NCI-H2196 treated with DMSO at 0.1 percent for 48 hours (cell line): ENCODE measurements around the gene C19orf25.
"Not testable (repeated sequence)": the region's sequence is repeated elsewhere in the genome, so short reads cannot be mapped to it uniquely, and the experiment has no call there.

Source experiments
- DNase-seq: peaks from one replicate; lab custom pipeline; 2025; ENCODE audit not compliant: unreplicated experiment; lab: John Stamatoyannopoulos, UW

The C19orf25 gene

DNA sequence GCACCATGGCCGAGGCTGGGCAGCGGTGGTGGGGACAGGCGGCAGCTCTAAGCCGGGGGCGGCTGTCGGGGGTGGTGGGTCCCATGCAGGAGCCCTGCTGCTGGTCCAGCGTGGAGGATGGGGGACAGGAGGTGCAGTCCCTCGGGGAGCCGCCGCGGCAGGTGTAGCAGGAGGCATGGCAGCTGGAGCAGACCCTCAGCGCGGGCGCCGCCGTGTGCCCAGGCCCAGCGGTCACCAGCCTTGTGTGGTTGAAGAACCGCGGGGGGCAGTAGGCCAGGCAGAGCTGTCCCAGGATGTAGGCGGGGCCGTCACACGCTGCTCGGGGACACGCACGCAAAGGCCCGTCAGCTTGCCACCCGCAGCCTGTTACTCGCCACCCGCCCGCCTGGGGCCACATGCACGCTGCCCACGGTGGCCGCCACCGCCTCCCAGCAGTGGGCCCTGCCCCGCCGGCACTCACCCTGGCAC lies 2.9 kb upstream of the C19orf25 start:
- DNase-seq: no peak

DNA sequence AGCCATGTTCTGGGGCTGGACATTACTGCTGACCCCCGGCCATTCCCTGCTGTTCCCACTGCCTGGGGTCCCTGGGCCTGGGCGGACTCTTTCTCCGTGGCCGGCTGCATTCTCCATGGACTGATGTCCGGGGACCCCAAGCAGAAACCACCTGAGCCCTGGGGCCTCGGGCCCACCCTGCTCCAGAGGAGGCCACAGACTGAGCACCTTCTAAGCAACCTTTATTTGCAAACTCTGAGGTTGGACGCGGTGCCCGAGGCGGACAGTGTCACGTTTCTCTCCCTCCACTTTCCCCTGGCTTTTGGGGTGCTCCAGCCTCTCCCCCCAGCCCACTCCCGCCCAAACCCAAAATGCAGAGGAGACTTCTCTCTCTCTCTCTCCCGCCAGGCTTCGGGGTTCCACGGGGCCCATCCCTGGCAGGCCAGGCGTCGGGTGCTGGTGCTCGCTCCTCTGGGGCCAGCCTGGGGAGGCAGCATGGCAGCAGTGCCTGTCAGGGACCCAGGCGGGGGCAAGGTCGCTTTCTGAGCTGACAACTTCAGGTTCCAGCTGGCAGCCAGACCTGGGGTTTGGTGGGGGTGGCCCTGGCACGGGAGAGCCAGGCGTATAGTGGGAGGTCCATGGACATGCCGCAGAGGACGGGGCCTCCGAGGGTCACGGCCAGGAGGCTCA lies 2.3 kb upstream of the C19orf25 start:
- no peak for DNase-seq

DNA sequence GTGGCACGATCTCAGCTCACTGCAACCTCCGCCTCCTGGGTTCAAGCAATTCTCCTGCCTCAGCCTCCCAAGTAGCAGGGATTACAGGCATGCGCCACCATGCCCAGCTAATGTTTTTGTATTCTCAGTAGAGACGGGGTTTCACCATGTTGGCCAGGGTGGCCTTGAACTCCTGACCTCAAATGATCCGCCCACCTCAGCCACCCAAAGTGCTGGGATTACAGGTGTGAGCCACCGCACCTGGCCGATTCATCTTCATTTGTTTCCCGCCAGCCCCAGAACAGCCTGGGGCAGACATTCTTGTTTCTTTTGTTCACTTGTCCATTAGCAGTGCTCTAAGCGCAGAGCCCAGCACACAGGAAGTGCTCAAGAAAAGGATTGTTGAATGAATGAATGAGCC lies 2.0 kb downstream of the C19orf25 start:
- not testable (repeated sequence) for DNase-seq

DNA sequence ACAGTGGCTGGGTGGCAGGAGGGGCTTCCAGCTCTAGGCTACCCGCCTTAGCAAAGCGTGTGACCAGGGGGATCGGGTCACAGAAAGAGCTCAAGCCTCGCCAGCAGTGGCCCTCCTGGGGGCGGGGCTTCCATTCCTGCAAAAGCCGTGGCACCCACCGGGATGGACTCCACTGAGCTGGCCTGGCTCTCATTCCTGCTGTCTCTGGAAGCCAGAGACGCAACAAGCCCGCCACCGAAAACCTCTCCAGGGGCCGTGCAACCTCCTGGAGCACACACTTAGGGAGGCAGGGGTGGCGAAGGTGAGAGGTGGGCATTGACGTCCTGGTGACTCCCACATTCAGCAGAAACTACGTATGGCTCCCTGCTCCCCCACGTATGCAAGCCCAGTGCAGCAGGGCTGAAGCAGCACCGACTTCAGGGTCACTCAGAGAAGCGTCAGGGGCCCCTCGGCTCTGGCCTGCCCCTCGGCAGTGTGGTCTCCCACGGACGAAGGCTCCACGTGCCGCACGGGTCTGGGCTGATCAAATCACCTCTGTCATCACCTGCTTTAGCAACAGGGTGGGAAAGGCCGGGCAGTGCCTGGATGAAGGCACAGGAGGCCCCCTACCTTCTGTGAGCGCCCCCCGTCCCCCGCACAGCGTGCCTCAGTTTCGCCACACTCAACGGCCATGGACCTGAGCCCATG lies 3.1 kb downstream of the C19orf25 start:
- no peak for DNase-seq

DNA sequence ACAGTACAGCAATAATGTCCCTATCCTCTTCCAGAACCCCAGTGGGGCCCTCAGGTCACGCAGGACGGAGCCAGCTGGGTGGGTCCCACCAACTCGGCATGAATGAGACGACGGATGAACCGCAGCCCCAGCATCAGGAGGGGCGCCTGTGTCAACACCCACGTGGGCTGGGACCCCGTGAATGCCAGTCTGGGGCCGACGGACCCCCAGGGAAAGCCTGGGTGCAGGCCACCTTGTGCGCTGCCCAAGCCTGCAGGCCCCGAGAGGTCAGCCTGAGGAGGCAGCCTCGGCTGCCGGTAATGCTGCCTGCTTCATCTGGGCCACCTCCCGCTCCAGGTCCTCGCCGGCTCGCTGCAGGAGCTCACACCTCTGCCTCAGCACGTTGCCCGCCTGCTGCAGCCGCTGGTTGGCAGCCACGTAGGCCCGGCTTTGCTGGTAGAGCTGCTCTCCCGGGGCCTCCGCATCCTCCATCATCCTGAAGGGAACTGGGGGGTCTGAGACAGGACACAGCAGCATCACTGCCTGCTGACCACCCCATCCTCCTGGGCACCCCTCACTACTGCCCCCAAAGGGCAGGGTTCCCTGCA lies 4.2 kb downstream of the C19orf25 start:
- DNase-seq: no peak

DNA sequence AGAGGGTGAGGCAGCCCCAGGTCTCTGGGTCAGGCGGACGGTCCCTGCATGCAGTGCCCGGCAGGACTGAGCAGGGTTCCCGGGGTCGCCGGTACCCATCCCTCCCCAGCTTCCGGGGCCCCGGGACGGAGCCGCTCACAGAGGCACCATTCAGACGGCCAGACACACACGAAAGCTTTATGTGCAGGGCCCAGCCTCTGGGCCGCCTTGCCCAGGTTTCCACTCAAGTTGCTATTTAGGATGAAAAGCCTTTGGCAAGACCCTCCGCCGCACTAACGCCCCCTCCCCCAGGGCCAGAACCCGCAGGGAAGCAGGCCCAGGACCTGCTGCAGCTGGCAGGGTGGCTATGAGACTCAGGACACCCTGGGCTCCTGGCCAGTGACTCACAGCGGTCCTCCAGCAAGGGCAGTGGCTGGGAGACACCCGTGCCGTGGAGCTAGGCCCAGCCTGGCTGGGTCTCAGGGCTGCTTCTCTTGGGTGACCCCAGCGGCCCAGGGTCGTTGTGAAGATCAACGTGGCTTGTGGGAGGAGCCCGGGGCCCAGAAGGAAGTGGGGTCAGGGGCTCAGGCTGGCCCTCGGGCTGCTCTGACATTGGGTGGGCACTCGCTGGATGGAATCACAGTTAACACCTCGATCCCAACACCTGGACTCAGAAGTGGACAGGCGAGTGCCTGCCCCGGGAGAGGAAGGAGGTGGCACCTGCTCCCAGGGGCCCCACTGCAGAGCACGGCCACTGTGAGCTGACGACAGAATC lies 4.8 kb downstream of the C19orf25 start:
- no peak for DNase-seq

DNA sequence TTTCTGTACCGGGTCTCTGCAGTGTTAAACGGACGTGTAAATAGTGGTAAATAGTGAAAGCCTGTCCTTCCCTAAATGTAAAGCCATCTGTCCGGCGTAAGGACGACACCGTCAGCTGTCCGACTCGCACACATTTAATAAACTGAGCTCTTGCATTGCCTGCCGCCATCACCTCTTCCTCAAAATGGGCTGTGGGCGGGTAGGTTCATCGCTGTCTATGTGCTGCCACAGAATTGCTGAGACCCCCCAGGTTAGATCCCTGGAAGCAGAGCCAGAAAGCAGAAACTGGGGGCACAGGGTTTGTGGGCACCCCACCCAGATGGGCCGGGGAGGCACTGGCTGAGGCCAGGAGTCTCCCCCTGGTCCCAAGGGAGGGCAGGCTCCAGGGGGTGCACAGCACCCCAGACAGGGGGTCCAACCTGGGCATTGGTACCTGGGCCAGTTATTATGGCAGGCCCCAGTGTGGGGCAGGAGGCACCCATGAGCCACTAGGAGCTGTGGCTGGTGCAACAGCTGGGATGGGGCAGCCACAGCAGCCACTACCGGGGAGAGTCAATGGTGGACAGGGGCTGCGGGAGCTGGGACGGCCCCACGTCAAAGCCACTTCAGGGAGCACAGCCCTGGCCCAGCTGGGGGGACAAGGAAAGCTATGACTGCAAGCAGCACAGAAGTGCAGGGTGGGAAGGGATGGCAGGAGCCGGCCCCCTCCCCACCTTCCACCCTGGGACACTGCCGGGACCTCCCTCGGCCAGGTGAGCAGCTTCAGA lies 5.7 kb downstream of the C19orf25 start:
- no peak for DNase-seq

DNA sequence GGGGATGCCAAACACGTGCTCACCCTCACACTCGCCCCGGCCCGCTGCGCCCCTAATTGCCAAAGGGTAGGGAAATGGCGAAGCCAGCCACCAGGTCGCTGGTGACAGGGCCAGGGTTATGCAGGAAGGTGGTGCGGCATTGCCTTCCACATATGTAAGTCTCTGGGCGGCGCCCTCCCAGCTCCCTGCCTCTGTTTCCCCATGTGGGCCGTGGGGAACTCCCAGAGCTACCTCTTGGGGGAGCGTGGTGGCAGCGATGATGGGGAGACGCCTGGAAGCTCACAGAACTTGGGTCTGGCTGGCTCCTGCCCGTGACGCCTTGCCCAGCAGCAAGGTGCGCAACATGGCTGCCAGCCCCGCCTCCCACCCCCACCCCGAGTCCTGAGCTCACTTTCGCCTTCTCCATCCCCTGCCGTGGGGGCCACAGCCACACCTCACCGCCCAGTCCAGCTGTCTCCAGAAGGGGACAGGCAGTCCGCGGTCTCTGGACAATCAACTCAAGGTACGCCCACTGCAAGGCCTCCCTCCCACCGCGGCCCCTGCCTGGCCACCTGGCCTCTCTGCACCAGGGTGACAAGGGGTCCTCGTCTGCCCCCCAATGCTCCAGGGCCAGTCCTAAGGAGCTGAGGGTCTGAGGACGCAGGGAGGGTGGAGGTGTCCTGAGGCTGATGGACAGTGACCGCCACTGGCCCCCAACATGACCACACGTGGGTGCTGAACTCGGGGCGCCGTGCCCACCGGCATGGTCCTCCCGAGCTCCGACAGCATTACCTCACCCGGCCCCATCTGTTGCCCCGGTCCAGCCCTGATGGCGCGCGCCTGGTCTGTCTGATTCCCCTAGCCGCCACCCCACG lies 6.6 kb downstream of the C19orf25 start:
- no peak for DNase-seq

DNA sequence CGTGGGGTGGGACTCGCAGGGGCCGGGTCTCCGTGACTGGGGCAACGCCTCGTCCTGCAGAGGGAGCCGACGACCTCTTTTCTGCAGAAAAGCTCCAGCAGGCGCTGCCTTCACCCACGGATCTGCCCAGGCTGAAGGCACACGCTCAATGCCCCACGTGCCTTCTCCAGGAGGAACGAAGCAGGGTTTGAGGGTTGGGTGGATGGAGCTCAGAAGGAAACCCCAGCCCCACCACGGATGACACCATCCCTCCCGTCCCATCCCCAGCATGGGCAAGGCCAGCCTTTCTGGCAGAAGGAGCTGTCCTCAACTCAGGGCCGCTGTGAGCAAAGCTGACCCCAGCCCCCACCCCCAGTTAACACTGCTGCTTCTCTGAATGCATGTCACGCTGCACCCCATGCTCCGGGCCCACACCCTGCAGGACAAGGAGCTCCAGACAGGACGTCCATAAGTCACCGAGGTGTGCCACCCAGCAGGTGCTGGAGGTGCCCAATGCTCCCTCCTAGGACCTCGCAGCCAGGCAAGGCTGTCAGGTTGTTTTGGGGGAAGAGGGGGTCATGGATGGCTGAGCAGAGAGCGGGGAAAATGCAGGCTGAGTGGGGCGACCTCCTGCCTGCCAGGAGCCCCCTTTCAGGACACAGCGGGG lies 7.4 kb downstream of the C19orf25 start:
- no peak for DNase-seq

DNA sequence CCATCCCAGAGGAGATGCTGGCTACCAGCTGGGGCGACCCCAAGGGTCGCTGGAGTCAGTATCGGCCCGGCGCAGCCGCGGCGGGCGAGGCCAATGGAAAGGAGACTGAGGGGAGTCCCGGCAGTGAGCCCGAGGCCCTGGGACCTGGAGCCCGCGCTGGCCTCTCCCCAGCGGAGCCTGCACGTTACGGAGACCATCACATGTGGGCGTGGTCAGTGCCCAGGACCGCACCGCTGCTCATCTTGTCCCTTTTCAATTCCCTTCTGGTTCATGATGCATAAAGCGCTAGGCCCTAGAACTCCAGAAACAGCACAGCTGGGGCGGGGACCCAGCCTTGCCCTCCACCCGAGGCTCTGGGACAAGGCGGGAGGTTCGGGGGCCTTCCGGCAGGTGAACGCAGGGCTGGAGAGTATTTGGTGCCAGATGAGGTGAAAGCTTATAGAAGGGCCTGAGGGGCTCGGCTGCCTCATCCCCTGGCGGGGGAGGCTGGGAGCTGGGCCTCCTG lies 8.0 kb downstream of the C19orf25 start:
- peak; percentile 33 for DNase-seq

DNA sequence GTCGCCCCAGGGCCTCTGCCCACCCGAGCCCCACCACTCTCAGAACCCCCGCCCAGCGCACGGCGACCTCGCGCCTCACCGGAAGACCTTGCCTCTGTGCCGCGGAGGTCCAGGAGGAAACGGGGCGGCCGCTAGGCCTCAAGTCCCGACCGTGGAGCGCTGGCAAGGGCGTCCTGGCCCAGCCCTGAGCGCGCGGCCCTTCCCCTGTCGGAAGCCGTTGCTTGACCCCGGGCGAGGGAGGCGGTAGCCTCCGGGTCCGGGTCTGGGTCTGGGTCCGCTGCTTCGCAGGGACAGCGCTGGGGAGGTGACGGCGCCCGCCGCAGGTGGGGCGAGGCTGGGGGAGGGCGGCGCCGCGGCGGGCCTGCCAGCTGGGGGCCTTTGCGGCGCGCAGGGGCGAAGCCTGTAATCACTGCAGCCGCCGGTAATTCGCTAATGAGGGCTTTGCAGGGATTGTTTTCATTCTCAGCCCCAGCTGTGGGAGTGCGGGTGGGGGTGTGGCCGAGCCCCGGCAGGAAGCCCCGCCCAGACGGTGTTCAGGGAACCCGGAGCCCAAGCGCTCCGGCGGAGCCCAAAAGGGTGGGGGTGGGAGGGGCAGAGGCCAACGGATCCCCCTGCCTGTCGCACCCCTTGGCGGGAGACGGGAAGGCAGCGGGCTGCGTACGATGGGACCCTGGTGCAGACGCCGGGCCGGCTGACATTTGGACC lies 8.6 kb downstream of the C19orf25 start:
- peak; percentile 60 for DNase-seq

DNA sequence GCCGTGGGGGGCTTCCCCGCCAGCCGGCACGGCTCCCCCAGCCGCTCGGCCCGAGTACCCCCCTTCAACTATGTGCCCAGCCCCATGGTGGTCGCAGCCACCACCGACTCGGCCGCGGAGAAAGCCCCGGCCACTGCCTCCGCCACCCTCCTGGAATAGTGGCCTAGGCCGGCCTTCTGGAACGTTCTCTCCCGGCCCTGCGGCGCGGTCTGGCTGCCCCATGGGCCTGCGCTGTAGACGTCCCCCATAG lies 9.0 kb downstream of the C19orf25 start:
- no peak for DNase-seq

DNA sequence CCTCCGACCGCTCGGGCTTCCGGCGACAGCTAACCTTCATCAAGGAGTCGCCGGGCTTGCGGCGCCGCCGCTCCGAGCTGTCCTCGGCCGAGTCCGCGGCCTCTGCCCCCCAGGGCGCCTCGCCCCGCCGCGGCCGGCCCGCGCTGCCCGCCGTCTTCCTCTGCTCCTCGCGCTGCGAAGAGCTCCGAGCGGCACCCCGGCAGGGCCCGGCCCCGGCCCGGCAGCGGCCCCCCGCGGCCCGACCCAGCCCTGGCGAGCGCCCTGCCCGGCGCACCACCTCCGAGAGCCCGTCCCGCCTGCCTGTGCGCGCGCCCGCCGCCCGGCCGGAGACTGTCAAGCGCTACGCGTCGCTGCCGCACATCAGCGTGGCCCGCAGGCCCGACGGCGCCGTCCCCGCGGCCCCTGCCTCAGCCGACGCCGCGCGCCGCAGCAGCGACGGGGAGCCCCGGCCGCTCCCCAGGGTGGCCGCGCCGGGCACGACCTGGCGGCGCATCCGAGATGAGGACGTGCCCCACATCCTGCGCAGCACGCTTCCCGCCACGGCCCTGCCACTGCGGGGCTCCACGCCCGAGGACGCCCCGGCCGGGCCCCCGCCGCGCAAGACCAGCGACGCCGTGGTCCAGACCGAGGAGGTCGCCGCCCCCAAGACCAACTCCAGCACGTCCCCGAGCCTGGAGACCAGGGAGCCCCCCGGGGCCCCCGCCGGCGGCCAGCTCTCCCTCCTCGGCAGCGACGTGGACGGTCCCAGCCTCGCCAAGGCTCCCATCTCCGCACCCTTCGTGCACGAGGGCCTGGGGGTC lies 9.6 kb downstream of the C19orf25 start:
- DNase-seq: no peak

DNA sequence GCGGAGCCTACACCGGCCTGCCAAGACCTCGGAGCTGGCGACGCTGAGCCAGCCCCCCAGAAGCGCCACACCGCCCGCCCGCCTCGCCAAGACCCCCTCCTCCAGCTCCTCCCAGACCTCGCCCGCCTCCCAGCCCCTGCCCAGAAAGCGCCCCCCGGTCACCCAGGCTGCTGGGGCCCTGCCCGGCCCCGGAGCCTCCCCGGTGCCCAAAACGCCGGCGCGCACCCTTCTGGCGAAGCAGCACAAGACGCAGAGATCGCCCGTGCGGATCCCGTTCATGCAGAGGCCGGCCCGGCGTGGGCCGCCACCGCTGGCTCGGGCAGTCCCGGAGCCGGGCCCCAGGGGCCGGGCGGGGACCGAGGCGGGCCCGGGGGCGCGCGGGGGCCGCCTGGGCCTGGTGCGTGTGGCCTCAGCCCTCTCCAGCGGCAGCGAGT lies 10.2 kb downstream of the C19orf25 start:
- no peak for DNase-seq

DNA sequence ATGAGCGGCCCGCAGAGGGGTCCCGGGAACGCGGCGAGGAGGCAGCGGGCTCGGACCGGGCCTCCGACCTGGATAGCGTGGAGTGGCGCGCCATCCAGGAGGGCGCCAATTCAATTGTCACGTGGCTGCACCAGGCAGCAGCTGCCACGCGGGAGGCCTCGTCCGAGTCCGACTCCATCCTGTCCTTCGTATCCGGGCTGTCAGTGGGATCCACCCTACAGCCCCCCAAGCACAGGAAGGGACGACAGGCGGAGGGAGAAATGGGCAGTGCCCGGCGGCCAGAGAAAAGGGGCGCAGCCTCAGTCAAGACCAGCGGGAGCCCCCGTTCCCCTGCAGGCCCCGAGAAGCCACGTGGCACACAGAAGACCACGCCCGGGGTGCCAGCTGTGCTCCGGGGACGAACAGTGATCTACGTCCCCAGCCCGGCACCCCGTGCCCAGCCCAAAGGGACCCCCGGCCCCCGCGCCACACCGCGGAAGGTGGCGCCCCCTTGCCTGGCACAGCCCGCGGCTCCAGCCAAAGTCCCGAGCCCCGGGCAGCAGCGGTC lies 10.7 kb downstream of the C19orf25 start:
- DNase-seq: no peak

DNA sequence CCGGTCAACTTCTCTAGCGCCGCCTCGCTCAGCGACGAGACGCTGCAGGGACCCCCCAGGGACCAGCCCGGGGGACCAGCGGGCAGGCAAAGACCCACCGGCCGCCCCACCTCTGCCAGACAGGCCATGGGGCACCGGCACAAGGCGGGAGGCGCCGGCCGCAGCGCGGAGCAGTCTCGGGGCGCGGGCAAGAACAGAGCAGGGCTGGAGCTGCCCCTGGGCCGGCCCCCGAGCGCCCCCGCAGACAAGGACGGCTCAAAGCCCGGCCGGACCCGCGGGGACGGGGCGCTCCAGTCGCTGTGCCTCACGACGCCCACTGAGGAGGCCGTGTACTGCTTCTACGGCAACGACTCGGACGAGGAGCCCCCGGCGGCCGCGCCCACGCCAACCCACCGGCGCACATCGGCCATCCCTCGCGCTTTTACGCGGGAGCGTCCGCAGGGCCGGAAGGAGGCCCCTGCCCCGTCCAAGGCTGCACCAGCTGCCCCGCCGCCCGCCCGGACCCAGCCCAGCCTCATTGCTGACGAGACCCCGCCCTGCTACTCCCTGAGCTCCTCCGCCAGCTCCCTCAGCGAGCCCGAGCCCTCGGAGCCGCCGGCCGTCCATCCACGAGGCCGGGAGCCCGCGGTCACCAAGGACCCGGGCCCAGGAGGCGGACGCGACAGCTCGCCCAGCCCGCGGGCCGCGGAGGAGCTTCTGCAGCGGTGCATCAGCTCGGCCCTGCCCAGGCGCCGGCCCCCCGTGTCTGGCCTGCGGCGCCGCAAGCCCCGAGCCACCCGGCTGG lies 11.3 kb downstream of the C19orf25 start:
- DNase-seq: no peak

DNA sequence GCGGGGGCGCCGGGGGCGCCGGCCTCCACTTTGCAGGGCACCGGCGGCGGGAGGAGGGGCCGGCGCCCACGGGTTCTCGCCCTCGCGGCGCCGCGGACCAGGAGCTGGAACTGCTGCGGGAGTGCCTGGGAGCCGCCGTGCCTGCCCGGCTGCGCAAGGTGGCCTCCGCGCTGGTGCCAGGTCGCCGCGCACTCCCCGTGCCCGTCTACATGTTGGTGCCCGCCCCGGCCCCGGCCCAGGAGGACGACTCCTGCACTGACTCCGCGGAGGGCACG lies 11.9 kb downstream of the C19orf25 start:
- DNase-seq: no peak
